Endothelial cell of umbilical vein (primary cell): ENCODE data around the gene CPSF4. TPM values are rescaled to one million over a fixed set of nuclear protein-coding genes. Genes with fewer than 3 reads are reported as not detected.

Experiments
- BruUV-seq: library from RNA; stranded (reverse); fragments of 400-500 nt; replicated peaks from 2 replicates; lab custom pipeline; 2021; lab: Mats Ljungman, UMichigan
- CTCF ChIA-PET: fragments of 300-600, 350-600 bp; sonication (Branson Sonifier 250); formaldehyde crosslinking; loops from one replicate; lab custom pipeline; 2021; ENCODE audit warnings: antibody characterized with exemption, inconsistent platforms; lab: Charles Lee
- POLR2A ChIA-PET: fragments of 300-600, 350-600 bp; sonication (Branson Sonifier 250); formaldehyde crosslinking; loops from one replicate; lab custom pipeline; 2021; ENCODE audit warnings: antibody characterized with exemption, inconsistent platforms; lab: Charles Lee
- DNase-seq: peaks from one replicate; pipeline ENCODE4 v3.0.0-alpha.2; 2011; ENCODE audit warnings: low read depth, low spot score
- FAIRE-seq: peaks from 2 replicates; lab custom pipeline; 2011; peaks lifted over from hg19 to GRCh38; lab: Jason Lieb, UNC
- H2AFZ ChIP-seq: 2 replicates; pipeline ENCODE4 v1.6.0; 2012; ENCODE audit warnings: low read depth, low read length, control low read depth, inconsistent platforms
- H3K27ac ChIP-seq: 2 replicates; pipeline ENCODE4 v1.5.1; 2011; ENCODE audit warnings: low read depth, mild to moderate bottlenecking, control low read depth, low read length, moderate library complexity; ENCODE audit not compliant: insufficient read depth
- H3K27me3 ChIP-seq, 2 experiments: 2 replicates each; pipeline versions ENCODE4 v1.6.0 to v1.6.1; 2011; ENCODE audit warnings: low read length in 2 of 2, mixed read lengths in 1 of 2; ENCODE audit not compliant: control insufficient read depth in 2 of 2, insufficient read depth in 2 of 2
- H3K36me3 ChIP-seq, 2 experiments: 2 replicates in 1 of 2; 3 replicates in 1 of 2; pipeline ENCODE4 v1.5.1; 2011; ENCODE audit warnings: low read length in 2 of 2, mild to moderate bottlenecking in 1 of 2, moderate library complexity in 1 of 2; ENCODE audit not compliant: control insufficient read depth in 2 of 2, insufficient read depth in 2 of 2; ENCODE audit errors: extremely low read depth in 1 of 2
- H3K4me1 ChIP-seq: 3 replicates; pipeline ENCODE4 v1.5.1; 2011; ENCODE audit warnings: mild to moderate bottlenecking, low read length; ENCODE audit not compliant: control insufficient read depth, insufficient read depth; ENCODE audit errors: extremely low read depth
- H3K4me2 ChIP-seq: 2 replicates; pipeline ENCODE4 v1.6.1; 2011; ENCODE audit warnings: low read length, control low read depth, mixed read lengths; ENCODE audit not compliant: insufficient read depth
- H3K4me3 ChIP-seq, 3 experiments: fragments of 200-600 bp in 1 of 3; sonication (generic), shearing (Covaris generic) in 1 of 3; replicated peaks in 1 of 3; 2 replicates each; pipeline ENCODE4 v1.5.1; 2011 to 2016; ENCODE audit warnings: control low read depth in 3 of 3, low read length in 3 of 3, mild to moderate bottlenecking in 2 of 3, inconsistent platforms in 1 of 3, low read depth in 1 of 3, moderate library complexity in 1 of 3; ENCODE audit not compliant: insufficient read depth in 1 of 3
- H3K79me2 ChIP-seq: 2 replicates; pipeline ENCODE4 v1.6.0; 2012; ENCODE audit warnings: low read length, inconsistent platforms; ENCODE audit not compliant: control insufficient read depth, insufficient read depth
- H3K9ac ChIP-seq: replicated peaks from 2 replicates; pipeline ENCODE3; 2011; ENCODE audit warnings: low read length, control low read depth; ENCODE audit not compliant: insufficient read depth; ENCODE audit errors: extremely low read depth
- H3K9me1 ChIP-seq: replicated peaks from 3 replicates; pipeline ENCODE4 v1.6.0; 2011; ENCODE audit warnings: mild to moderate bottlenecking, low read length; ENCODE audit not compliant: control insufficient read depth, insufficient read depth; ENCODE audit errors: extremely low read depth
- H3K9me3 ChIP-seq: replicated peaks from 2 replicates; pipeline ENCODE4 v1.5.1; 2012; ENCODE audit warnings: low read length, inconsistent platforms; ENCODE audit not compliant: control insufficient read depth, insufficient read depth
- H4K20me1 ChIP-seq: replicated peaks from 2 replicates; pipeline ENCODE3; 2011; ENCODE audit warnings: mild to moderate bottlenecking, low read length; ENCODE audit not compliant: control insufficient read depth, insufficient read depth; ENCODE audit errors: extremely low read depth
- CTCF ChIP-seq, 2 donors: IDR thresholded peaks; 1 replicate in 1 of 2; 2 replicates in 1 of 2; pipeline ENCODE4 v1.5.1; 2011; ENCODE audit warnings: low read length in 2 of 2, mild to moderate bottlenecking in 2 of 2, moderate library complexity in 2 of 2, control low read depth in 1 of 2, inconsistent platforms in 1 of 2, low read depth in 1 of 2; ENCODE audit not compliant: insufficient read depth in 1 of 2; ENCODE audit errors: extremely low read depth in 1 of 2
- EZH2 ChIP-seq: IDR thresholded peaks from 2 replicates; pipeline ENCODE4 v1.6.1; 2012; ENCODE audit warnings: borderline replicate concordance, low read depth, mild to moderate bottlenecking, moderate library complexity, low read length, inconsistent platforms; ENCODE audit not compliant: severe bottlenecking
- FOS ChIP-seq: IDR thresholded peaks from 2 replicates; pipeline ENCODE4 v1.6.1; 2011; ENCODE audit warnings: mild to moderate bottlenecking, low read length, moderate library complexity, borderline replicate concordance; ENCODE audit not compliant: insufficient read depth
- GATA2 ChIP-seq: IDR thresholded peaks from 2 replicates; pipeline ENCODE4 v1.7.0; 2011; ENCODE audit warnings: low read depth, mild to moderate bottlenecking, moderate library complexity, mixed read lengths, low read length; ENCODE audit not compliant: insufficient read length, insufficient read depth
- JUN ChIP-seq: IDR thresholded peaks from 2 replicates; pipeline ENCODE4 v1.6.1; 2011; ENCODE audit warnings: borderline replicate concordance, low read depth; ENCODE audit not compliant: insufficient read length, insufficient read depth
- MAX ChIP-seq: IDR thresholded peaks from 2 replicates; pipeline ENCODE4 v1.6.1; 2011; ENCODE audit not compliant: insufficient read depth, insufficient read length
- MYC ChIP-seq: IDR thresholded peaks from one replicate; pipeline ENCODE4 v1.6.1; 2011; ENCODE audit warnings: mild to moderate bottlenecking, low read depth, low read length
- POLR2A ChIP-seq: IDR thresholded peaks from 2 replicates; pipeline ENCODE4 v1.6.1; 2012; ENCODE audit warnings: low read depth, mild to moderate bottlenecking, control low read depth, low read length
- POLR2AphosphoS5 ChIP-seq: IDR thresholded peaks from 2 replicates; pipeline ENCODE4 v1.6.1; 2012; ENCODE audit warnings: low read depth, mild to moderate bottlenecking, control low read depth, low read length, moderate library complexity; ENCODE audit not compliant: insufficient read depth
- dilution Hi-C: fragments of 300-500 bp; cut with MboI; formaldehyde crosslinking; loops from one replicate; pipeline ENCODE4 v1.15.0; 2019; ENCODE audit warnings: low sequenced_read_pairs; ENCODE audit not compliant: extremely low pct_ligation_motif_present
- intact Hi-C: fragments of 100-400 bp; cut with micrococcal nuclease; formaldehyde crosslinking; loops from one replicate; pipeline ENCODE4 v1.10.0; 2022
- polyA plus RNA-seq, 4 experiments: library from polyadenylated mRNA; depleted of rRNA in 3 of 4; stranded (reverse) in 3 of 4; unstranded in 1 of 4; fragments of >200 nt; gene quantifications; 2 replicates each; pipeline versions ENCODE4 v1.2.1 to v1.2.3, GENCODE V29; 2011 to 2012; ENCODE audit warnings: missing spikeins in 1 of 4
- total RNA-seq: library from RNA; stranded (reverse); gene quantifications from 2 replicates; pipeline ENCODE4 v1.2.3, GENCODE V29; 2021

CPSF4 gene
- total and polyA plus RNA-seq, 2 donors (not counting 3 experiments of a cell fraction or from before 2014, with no cell fraction given), result 51.5 to 53.0 TPM

GRCh38 chr7:99476107-99476506 is 37.4 kb downstream of the CPSF4 start:
- TF ChIP-seq POLR2A, result no peak
- no peak for TF ChIP-seq FOS
- no peak for TF ChIP-seq MAX
- no peak for TF ChIP-seq CTCF (IDR thresholded peaks at IDR 0.05; ENCODE audit: extremely low read depth in 1 of 2, insufficient read depth in 1 of 2, low read depth in 1 of 2, low read length in 2 of 2)
- no peak for TF ChIP-seq GATA2
- no peak for TF ChIP-seq JUN
- TF ChIP-seq POLR2AphosphoS5, result no peak
- TF ChIP-seq EZH2, result no peak
- TF ChIP-seq MYC, result no peak
- H3K9me3 ChIP-seq, result no peaks in the 10 kb centered on the region
- H3K4me2 ChIP-seq, result no peak overlapping the region
- H3K9me1 ChIP-seq, result no peaks in the 10 kb centered on the region
- H3K27me3 ChIP-seq, result no peaks in the 10 kb centered on the region
- ChIA-PET CTCF (no interaction called here), POLR2A (no interaction called here)
- no peak overlapping the region for H3K27ac ChIP-seq
- H3K9ac ChIP-seq, result no peak overlapping the region
- DNase-seq, result no peak
- BruUV-seq, result no TSS peak
- H3K4me1 ChIP-seq, result peaks cover 5% of the 10 kb centered on the region
- no peaks in the 10 kb centered on the region for H3K36me3 ChIP-seq
- dilution Hi-C loops, result no loop called here
- H4K20me1 ChIP-seq, result no peaks in the 10 kb centered on the region
- H3K4me3 ChIP-seq, result no peak overlapping the region
- no peak for FAIRE-seq
- intact Hi-C loops, result no loop called here
- peaks cover 51% of the 10 kb centered on the region for H3K79me2 ChIP-seq
- no peak overlapping the region for H2AFZ ChIP-seq
